G401.6 (cell line): ENCODE measurements around the gene TTC31.

Experiments
- FAIRE-seq: peaks from 2 replicates; lab custom pipeline; 2012; peaks lifted over from hg19 to GRCh38; lab: Jason Lieb, UNC

The TTC31 gene

GRCh38 chr2:74505448-74506246 is 22.8 kb downstream of the TTC31 start:
- FAIRE-seq = no peak

GRCh38 chr2:74507145-74507925 is 24.5 kb downstream of the TTC31 start, which contains the start of gene PCGF1:
PCGF1 (minus strand) TSS chr2:74507695; CDS start chr2:74507668, 27 bp downstream.
- peak; percentile 67 for FAIRE-seq

- FAIRE-seq = no peak
Measured at GRCh38 chr2:74507926-74508520, 25.1 kb downstream of the TTC31 start.

GRCh38 chr2:74510272-74510671 is 27.4 kb downstream of the TTC31 start:
- FAIRE-seq = no peak

- FAIRE-seq = no peak
Measured at GRCh38 chr2:74511104-74511989, 28.5 kb downstream of the TTC31 start.

- FAIRE-seq = no peak
Measured at GRCh38 chr2:74512744-74513604, 30.1 kb downstream of the TTC31 start.

- no peak for FAIRE-seq
Measured at GRCh38 chr2:74513605-74514367, 30.9 kb downstream of the TTC31 start.

GRCh38 chr2:74514368-74515270 is 31.7 kb downstream of the TTC31 start, which contains the start of gene TLX2:
TLX2 (plus strand) TSS chr2:74514450; CDS start chr2:74514807, 357 bp downstream.
- FAIRE-seq = no peak

- no peak for FAIRE-seq
Measured at GRCh38 chr2:74515271-74515980, 32.5 kb downstream of the TTC31 start.

GRCh38 chr2:74515981-74516633 is 33.2 kb downstream of the TTC31 start:
- FAIRE-seq = no peak

- no peak for FAIRE-seq
Measured at GRCh38 chr2:74516650-74517049, 33.8 kb downstream of the TTC31 start.

- no peak for FAIRE-seq
Measured at GRCh38 chr2:74522516-74522915, 39.6 kb downstream of the TTC31 start.

GRCh38 chr2:74524005-74524404 is 41.1 kb downstream of the TTC31 start:
- no peak for FAIRE-seq

- FAIRE-seq = no peak
Measured at GRCh38 chr2:74524955-74525716, 42.3 kb downstream of the TTC31 start.

- FAIRE-seq = peak; percentile 45
Measured at GRCh38 chr2:74525717-74526648, 43.1 kb downstream of the TTC31 start, which contains the start of gene DQX1. DQX1 (minus strand) TSS chr2:74526231; CDS start chr2:74525729, 502 bp downstream.
